GM18505 (cell line): ENCODE data around the gene LCE3B.
"Not testable (repeated sequence)": the region's sequence is repeated elsewhere in the genome, so short reads cannot be mapped to it uniquely, and the experiment has no call there.

Source experiments
- ATAC-seq: cut with Tn5 transposase; IDR thresholded peaks from one replicate; pipeline ENCODE4 v1.9.1; 2021; ENCODE audit not compliant: unreplicated experiment
- POLR2A ChIP-seq: IDR thresholded peaks from 4 replicates; pipeline ENCODE4 v1.6.1; 2011; ENCODE audit warnings: borderline replicate concordance; ENCODE audit not compliant: insufficient read depth, insufficient read length; ENCODE audit errors: extremely low read depth

The LCE3B gene, protein sequence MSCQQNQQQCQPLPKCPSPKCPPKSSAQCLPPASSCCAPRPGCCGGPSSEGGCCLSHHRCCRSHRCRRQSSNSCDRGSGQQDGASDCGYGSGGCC

DNA sequence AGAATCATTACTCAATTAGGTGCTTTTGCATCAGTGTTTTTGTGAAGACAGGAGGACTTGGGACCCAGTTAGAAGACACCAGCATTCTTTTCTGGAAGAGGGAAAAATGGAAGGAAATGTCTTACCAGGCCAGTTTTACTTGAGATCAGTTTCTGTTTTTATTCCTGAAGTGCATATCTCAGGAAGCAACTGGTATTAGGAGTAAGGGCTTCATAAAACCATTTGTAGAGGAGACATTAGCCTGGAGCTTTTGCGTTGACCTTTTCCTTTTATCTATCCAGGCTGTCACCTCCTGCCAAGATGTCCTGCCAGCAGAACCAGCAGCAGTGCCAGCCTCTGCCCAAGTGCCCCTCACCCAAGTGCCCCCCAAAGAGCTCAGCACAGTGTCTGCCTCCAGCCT lies at the start of gene LCE3B:
LCE3B (plus strand) TSS at position 301 of the 400 bp plus-strand sequence; CDS start at position 301, 0 bp downstream.
- TF ChIP-seq POLR2A, result no peak
- ATAC-seq, result no peak

DNA sequence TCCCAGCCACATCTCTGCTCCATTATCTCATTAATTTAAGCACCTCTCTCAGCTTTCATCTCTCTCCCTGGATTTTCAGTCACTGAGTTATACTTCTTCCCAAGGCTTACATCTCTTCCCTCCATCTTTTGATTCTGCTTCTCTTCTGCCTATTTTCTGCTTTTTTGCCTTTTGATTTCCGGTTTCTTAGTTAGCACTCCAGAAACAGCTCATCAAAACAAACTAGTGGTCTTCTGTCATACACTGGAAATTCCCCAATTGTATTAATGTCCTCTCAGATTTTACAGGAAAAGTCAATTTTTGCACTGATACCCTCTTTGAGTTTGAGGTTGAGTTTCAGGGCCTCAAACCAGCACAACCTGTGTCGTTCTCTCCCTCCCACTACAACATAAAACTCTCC lies 48.5 kb upstream of the LCE3B start:
- no peak for TF ChIP-seq POLR2A
- ATAC-seq, result no peak

DNA sequence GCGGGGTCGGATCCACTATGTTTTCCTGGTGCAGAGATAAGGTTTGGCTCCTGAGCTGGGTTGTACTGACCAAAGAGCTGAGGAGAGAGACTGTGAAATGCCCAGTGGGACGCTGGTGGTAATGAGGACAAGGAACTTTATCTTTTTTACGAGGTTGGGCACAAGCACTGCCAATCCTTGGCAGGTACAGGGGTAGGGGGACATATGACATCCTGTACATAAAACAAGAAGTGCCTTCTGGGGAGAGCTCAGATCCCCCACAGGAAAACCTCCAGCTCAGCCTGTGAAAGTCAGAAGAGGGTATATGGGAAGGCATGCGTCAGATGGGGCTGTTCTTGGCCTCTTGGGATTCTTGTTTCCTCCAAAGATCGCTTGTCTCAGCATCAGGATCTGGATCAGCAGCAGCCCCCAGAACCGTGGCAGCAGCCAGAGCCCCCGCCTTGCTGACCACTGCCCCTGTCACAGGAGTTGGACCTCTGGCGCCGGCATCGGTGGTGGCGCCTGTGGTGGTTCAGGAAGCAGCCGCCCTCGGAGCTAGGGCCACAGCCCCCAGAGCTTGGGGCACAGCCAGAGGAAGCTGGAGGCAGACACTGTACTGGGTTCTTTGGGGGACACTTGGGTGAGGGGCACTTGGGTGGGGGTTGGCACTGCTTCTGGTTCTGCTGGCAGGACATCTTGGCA lies 47.9 kb upstream of the LCE3B start:
- no peak for TF ChIP-seq POLR2A
- ATAC-seq, result no peak

DNA sequence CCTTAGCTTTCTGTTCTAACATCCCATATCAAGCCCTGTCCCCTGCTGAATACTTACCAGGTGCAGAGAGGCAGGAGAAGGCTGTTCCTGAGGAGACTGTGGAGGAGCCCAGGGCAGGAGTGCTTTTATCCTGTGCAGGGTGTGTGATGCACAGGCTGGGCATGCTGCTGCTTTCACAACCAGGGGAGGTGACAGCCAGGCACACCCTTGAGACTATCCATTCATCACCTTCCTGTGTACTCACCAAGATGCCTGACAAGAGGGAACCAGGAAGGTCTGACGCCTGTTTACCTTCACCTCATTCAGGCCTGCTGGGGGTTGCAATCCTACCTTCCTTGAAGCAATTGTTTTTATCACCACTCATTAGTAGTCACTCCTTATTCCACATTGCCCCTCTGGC lies 46.9 kb upstream of the LCE3B start, which contains the start of gene LCE3E:
LCE3E (minus strand) TSS at position 100 of the 400 bp plus-strand sequence. CDS start 572 bp downstream, outside the sequence.
- no peak for ATAC-seq
- no peak for TF ChIP-seq POLR2A

DNA sequence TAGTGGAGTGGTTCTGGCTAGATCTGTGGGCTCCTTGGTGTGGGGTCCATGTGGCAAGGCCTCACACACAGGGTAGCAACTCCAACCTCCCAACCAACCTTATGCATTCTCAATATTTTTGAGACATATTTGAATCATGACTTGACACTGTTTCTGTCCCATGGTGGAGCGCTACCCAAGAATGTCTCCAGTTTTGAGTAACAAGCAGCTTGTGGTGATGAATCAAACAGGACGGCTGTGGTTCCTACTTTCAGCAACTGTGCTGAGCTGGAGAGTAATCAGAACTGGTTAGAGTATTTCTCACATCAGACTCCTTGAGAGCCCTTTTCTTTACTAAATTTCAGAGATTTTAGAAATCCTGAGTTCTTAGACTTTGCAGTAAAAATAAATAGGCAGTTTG lies 36.4 kb upstream of the LCE3B start:
- no peak for TF ChIP-seq POLR2A
- ATAC-seq, result no peak

DNA sequence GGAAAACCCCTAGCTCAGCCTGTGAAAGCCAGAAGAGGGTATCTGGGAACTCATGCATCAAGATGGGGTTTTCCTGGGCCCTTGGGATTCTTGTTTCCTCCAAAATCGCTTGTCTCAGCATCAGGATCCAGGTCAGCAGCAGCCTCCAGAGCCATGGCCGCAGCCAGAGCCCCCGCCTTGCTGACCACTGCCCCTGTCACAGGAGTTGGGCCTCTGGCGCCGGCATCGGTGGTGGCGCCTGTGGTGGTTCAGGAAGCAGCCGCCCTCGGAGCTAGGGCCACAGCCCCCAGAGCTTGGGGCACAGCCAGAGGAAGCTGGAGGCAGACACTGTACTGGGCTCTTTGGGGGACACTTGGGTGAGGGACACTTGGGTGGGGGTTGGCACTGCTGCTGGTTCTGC lies 34.1 kb upstream of the LCE3B start:
- not testable (repeated sequence) for ATAC-seq

DNA sequence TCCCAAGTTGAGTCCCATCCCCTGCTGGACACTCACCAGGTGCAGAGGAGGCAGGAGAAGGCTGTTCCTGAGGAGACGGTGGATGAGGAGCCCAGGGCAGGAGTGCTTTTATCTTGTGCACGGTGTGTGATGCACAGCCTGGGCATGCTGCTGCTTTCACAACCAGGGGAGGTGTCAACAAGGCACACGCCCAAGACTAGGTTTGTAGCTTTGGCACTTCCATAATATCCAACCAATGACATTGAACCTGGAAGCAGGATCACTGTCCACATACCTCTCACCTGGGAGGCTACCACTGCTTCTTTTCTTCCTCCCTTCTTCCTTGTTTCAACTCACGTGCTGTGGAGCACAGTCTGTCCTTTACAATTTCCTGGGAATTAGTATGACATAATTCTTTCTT lies 33.2 kb upstream of the LCE3B start, which contains the start of gene LCE3D:
LCE3D (minus strand) TSS at position 84 of the 400 bp plus-strand sequence. CDS start 580 bp downstream, outside the sequence.
- TF ChIP-seq POLR2A, result no peak
- ATAC-seq, result no peak

DNA sequence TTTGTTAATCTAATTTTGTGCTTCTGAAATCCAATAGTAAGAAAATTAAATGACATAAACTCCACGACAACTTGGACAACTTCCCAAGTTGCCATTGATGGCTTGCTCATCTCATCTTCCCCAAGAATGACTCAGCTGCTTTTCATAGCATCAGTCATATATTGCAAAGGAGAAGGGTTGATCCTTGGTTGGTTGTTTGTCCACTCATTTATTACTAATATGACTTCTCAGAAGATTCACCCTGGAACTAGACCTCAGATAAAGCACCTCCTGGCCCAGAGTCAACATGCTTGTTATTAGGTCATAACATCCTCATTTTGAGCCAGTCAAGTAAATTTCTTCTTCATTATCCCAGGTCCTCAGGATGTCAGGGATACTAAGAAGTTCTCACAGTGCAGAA lies 31.0 kb upstream of the LCE3B start:
- no peak for TF ChIP-seq POLR2A
- no peak for ATAC-seq

DNA sequence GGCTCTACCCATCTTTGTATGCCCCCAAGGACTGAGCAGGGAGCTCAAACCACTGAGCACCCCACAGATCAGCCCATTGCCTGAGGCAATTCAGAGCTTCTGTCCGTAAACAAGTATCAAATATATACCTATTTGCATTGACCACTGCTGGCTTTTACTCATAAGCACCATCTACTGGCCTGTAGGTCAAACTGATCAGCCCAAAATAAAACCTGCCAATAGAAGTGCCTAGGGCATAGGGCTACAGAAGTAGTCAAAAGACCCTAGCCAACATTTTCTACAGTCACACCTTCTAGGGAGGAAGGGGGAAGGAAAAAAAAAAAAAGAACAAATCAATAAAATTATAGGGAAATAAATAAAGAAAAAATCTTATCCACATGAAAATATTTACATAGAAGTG lies 28.0 kb upstream of the LCE3B start:
- no peak for TF ChIP-seq POLR2A
- no peak for ATAC-seq

DNA sequence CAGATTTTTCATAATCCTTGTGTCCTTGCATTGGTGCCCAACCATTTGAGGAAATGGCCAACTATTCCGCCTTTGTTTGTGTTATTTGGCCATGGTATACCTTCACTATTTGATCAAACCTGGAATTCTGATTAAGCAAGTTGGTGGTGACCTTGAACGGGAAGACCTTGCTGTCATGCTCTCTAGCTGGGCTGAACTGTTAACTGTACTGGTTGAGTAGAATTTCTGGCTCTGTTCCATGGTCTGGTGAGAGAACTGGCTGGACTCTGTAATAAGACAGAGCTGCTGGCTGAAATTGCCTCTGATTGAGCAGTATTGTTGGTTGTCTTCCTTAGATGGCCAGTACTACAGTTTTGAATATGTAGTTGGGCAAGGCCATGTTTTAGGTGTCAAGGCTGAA lies 16.6 kb upstream of the LCE3B start:
- no peak for TF ChIP-seq POLR2A
- ATAC-seq, result no peak

DNA sequence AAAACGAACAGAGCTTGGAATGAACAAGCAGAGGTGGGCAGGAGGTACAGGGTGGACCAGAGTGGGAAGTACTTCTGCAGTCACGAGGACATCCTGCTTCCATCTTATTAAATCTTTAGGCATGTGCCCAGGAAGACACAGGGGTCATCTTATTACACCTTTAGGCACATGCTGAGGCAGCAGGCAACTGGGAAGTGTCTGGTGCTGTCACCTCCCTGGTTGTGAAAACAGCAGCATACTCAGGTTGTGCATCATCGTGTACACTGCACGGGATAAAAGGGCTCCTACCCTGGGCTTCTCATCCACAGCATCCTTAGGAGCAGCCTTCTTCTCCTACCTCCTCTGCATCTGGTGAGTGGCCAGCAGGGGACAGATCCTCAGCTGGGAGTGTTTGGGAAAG lies 13.7 kb upstream of the LCE3B start, which contains the start of gene LCE3C:
LCE3C (plus strand) TSS at position 301 of the 400 bp plus-strand sequence. CDS start 498 bp downstream, outside the sequence.
- no peak for TF ChIP-seq POLR2A

DNA sequence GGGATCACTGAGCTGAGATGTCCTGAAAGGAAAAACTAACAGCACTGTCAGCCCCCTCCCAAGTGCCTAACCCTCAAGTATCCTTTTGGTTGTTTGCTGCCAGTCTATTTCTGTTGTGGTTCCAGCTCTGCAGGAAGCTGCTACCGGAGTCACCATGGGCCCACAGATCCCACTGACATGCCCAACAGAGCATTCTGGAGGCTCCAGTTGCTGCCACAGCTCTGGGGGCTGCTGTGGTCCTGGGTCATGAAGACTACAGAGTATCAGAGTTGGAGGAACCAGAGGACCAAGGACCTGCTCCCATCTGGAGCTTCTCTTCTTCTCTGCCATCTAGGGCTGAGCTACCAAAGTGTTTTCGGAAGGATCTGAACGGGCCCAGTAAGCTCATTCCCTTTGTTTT lies 8.4 kb downstream of the LCE3B start:
- ATAC-seq, result no peak
- no peak for TF ChIP-seq POLR2A

More for the DNA sequence above, 13.7 kb upstream of the LCE3B start, which contains the start of gene LCE3C:
- no peak for ATAC-seq

DNA sequence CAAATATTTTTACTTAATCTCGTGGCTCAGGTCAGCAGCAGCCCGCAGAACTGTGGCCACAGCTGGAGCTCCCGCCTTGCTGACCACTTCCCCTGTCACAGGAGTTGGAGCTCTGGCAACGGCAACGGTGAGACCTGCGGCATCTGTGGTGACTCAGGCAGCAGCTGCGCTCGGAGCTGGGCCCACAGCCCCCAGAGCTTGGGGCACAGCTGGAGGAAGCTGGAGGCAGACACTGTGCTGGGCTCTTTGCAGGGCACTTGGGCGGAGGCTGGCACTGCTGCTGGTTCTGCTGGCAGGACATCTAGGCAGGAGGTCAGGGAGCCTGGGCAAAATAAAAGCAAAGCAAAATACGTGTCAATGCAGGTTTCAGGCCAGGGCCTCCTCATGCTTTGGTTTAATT lies 9.2 kb downstream of the LCE3B start, which contains the start of gene LCE3A:
LCE3A (minus strand) TSS at position 301 of the 400 bp plus-strand sequence; CDS start at position 301, 0 bp downstream.
- no peak for ATAC-seq
- TF ChIP-seq POLR2A, result no peak

DNA sequence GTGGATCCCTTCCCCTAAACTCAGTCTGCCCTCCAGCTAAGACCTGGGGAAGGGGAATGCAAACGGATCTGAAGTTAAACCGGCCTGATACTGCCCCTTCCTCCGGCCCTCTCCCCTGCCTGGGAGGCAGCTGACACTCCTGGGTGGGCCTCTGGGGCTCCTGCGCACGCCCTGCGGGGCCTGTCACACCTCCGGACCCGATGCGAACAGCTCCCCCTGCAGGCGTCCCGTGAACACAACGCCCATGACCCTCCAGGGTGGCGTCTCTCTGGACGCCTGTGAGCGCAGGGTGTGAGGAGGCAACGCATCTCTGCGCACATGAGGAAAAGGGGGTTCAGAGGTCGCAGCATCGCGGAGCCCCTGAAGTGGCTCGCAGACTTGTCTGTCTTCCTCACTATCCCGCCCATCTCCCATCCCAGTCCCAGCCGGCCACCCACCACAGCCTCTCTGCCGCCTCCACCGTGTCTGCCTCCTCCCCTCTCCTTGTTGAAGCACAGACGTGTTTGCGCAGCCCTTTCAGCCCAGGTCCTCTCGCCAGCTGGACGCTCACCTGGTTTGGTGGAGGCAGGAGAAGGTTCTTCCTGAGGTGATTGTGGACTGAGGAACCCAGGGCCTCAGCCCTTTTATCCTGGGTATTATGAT lies 9.7 kb downstream of the LCE3B start:
- no peak for ATAC-seq

More for the DNA sequence above, 9.7 kb downstream of the LCE3B start:
- TF ChIP-seq POLR2A, result no peak
